GM23338 (cell line): ENCODE results near the gene CEP19. TPM values are rescaled to one million over a fixed set of nuclear protein-coding genes. Genes with fewer than 3 reads are reported as not detected.

Experiments used
- ATAC-seq: fragments of 200-7000 bp; cut with Tn5 transposase; 3 replicates; pipeline ENCODE4 v1.9.1; 2020
- DNase-seq: peaks from one replicate; pipeline ENCODE4 v3.0.0-alpha.2; 2015; ENCODE audit warnings: low spot score
- H2AFZ ChIP-seq: fragments of 200-600 bp; sonication (generic); 2 replicates; pipeline ENCODE4 v1.8.0; 2016; ENCODE audit warnings: antibody characterized with exemption, mild to moderate bottlenecking, moderate library complexity
- H3F3A ChIP-seq: fragments of 200-600 bp; sonication (generic); replicated peaks from 2 replicates; pipeline ENCODE4 v1.8.0; 2017; ENCODE audit warnings: antibody characterized with exemption, mixed run types, low read depth
- H3K27ac ChIP-seq: fragments of 200-600 bp; sonication (generic); 2 replicates; pipeline ENCODE4 v1.6.1; 2016; ENCODE audit warnings: low read depth
- H3K27me3 ChIP-seq: fragments of 200-600 bp; sonication (generic); 2 replicates; pipeline ENCODE4 v1.8.0; 2016; ENCODE audit warnings: mild to moderate bottlenecking, mixed run types, moderate library complexity; ENCODE audit not compliant: insufficient read depth
- H3K36me3 ChIP-seq: fragments of 200-600 bp; sonication (generic); 2 replicates; pipeline ENCODE4 v1.8.0; 2016; ENCODE audit warnings: mild to moderate bottlenecking; ENCODE audit not compliant: insufficient read depth
- H3K4me1 ChIP-seq: fragments of 200-600 bp; sonication (generic); 2 replicates; pipeline ENCODE4 v1.8.0; 2016; ENCODE audit warnings: mild to moderate bottlenecking, moderate library complexity; ENCODE audit not compliant: insufficient read depth
- H3K4me2 ChIP-seq: fragments of 200-600 bp; sonication (generic); 2 replicates; pipeline ENCODE4 v1.7.1; 2017; ENCODE audit warnings: mixed run types
- H3K4me3 ChIP-seq: fragments of 200-600 bp; sonication (generic); 2 replicates; pipeline ENCODE4 v1.6.1; 2016; ENCODE audit warnings: mixed run types
- H3K79me2 ChIP-seq: fragments of 200-600 bp; sonication (generic); replicated peaks from 2 replicates; pipeline ENCODE4 v1.8.0; 2017; ENCODE audit warnings: mild to moderate bottlenecking; ENCODE audit not compliant: insufficient read depth
- H3K9me2 ChIP-seq: fragments of 200-600 bp; sonication (generic); 2 replicates; pipeline ENCODE4 v1.8.0; 2017; ENCODE audit not compliant: insufficient read depth
- H4K20me1 ChIP-seq: fragments of 200-600 bp; sonication (generic); replicated peaks from 2 replicates; pipeline ENCODE4 v1.8.0; 2017; ENCODE audit warnings: mild to moderate bottlenecking; ENCODE audit not compliant: insufficient read depth
- H3K27ac Mint-ChIP-seq: 2 replicates; pipeline ENCODE4 v1.8.0; 2020; ENCODE audit warnings: inconsistent platforms, mild to moderate bottlenecking, moderate library complexity, mixed read lengths
- H3K27me3 Mint-ChIP-seq: 3 replicates; pipeline ENCODE4 v1.8.0; 2022; ENCODE audit warnings: low read depth, mild to moderate bottlenecking, moderate library complexity, mixed read lengths, inconsistent platforms; ENCODE audit not compliant: insufficient read depth, poor library complexity
- H3K36me3 Mint-ChIP-seq: 3 replicates; pipeline ENCODE4 v1.8.0; 2021; ENCODE audit warnings: low read depth, mild to moderate bottlenecking, inconsistent platforms, moderate library complexity, mixed read lengths
- H3K4me1 Mint-ChIP-seq: 3 replicates; pipeline ENCODE4 v1.8.0; 2020; ENCODE audit warnings: mild to moderate bottlenecking, inconsistent platforms, mixed read lengths
- H3K4me3 Mint-ChIP-seq: 3 replicates; pipeline ENCODE4 v1.8.0; 2021; ENCODE audit warnings: moderate library complexity, mild to moderate bottlenecking, inconsistent platforms, mixed read lengths
- H3K9me3 Mint-ChIP-seq: 3 replicates; pipeline ENCODE4 v1.8.0; 2020; ENCODE audit warnings: moderate library complexity, mild to moderate bottlenecking, inconsistent platforms, mixed read lengths
- CTCF ChIP-seq, 2 experiments: fragments of 200-600 bp in 1 of 2; sonication (generic) in 1 of 2; conservative IDR thresholded peaks; 2 replicates each; pipeline versions ENCODE4 v1.5.1 to v1.6.1; 2016 to 2017; ENCODE audit warnings: antibody characterized with exemption in 2 of 2, low read depth in 2 of 2, mild to moderate bottlenecking in 2 of 2, moderate library complexity in 1 of 2
- ETS1 ChIP-seq: IDR thresholded peaks from 2 replicates; pipeline ENCODE4 v1.6.1; 2016; ENCODE audit warnings: antibody characterized with exemption
- POLR2AphosphoS5 ChIP-seq: IDR thresholded peaks from 2 replicates; pipeline ENCODE4 v1.6.1; 2016; ENCODE audit warnings: antibody characterized with exemption, low read depth
- ZNF462 ChIP-seq: fragments of 250-450 bp; sonication (Bioruptor Pico); IDR thresholded peaks from 2 replicates; pipeline ENCODE4 v1.5.0; 2020; ENCODE audit warnings: mild to moderate bottlenecking, moderate library complexity
- long read RNA-seq: library from polyadenylated mRNA; unstranded; transcript quantifications from one replicate; pipeline ENCODE4 v2.0.0, GENCODE V29; 2020; ENCODE audit not compliant: unreplicated experiment
- polyA plus RNA-seq: library from polyadenylated mRNA; unstranded; fragments of >200 nt; fragmentation: Nextera tagmentation; extraction: Ambion mirVana; gene quantifications from 2 replicates; pipeline ENCODE4 v1.2.1, GENCODE V29; 2016
- total RNA-seq: library from RNA; depleted of rRNA; stranded (reverse); fragments of >200 nt; shearing (Covaris generic); gene quantifications from 2 replicates; pipeline ENCODE4 v1.2.3, GENCODE V29; 2014; rRNA removed

The CEP19 gene
- 1.6 and 2.3 TPM in 2 replicates for total RNA-seq
- 1.8 and 2.5 TPM in 2 replicates for polyA plus RNA-seq
- long read RNA-seq, partial matches to known transcripts = 0 of 4 reads
- long read RNA-seq, other reads (novel, unspliced or antisense) = 0 of 4 reads

GRCh38 chr3:196711838-196712513 is at the start of gene CEP19, which contains the start of gene PIGX:
TSS of gene CEP19 (minus strand) at chr3:196712250. CDS start at chr3:196708657, 3,593 bp downstream.
TSS of gene PIGX (plus strand) at chr3:196712377.
- Histone ChIP-seq H4K20me1 (no peaks in the 10 kb centered on the region; the same call in none of the 2 replicates), H3K4me3 (peak within 1 kb of the TSS; percentile 91), H3K9me2 (no peaks in the 10 kb centered on the region), H2AFZ (peak within 1 kb of the TSS; percentile 100), H3K4me2 (peak within 1 kb of the TSS; percentile 84), H3K36me3 (no peaks in the 10 kb centered on the region), H3K4me1 (no peaks in the 10 kb centered on the region; the same call in 1 of the 2 replicates), H3F3A (peaks cover 11% of the 10 kb centered on the region; the same call in 1 of the 2 replicates), H3K27ac (no peak within 1 kb of the TSS), H3K79me2 (no peaks in the 10 kb centered on the region; the same call in 1 of the 2 replicates), H3K27me3 (peaks cover 14% of the 10 kb centered on the region; the same call in 1 of the 2 replicates)
- H3K36me3 Mint-ChIP-seq = no peaks in the 10 kb centered on the region
- peaks cover 8% of the 10 kb centered on the region for H3K27me3 Mint-ChIP-seq
- H3K9me3 Mint-ChIP-seq = no peaks in the 10 kb centered on the region
- H3K4me1 Mint-ChIP-seq = peaks cover 4% of the 10 kb centered on the region
- DNase-seq (peak; percentile 68), ATAC-seq (peak; percentile 81)
- H3K4me3 Mint-ChIP-seq = peak within 1 kb of the TSS; percentile 83
- no peak within 1 kb of the TSS for H3K27ac Mint-ChIP-seq
- TF ChIP-seq POLR2AphosphoS5 (peak; percentile 65), CTCF (conservative IDR thresholded peaks at IDR 0.05; ENCODE audit: low read depth in 2 of 2) (no peak), ETS1 (0 out of 2 replicates have a peak, but pooled peaks have one; percentile 1), ZNF462 (CRISPR knock-in tag) (no peak)
